ENCODE measurements around the gene TRA2B. TPM values are rescaled to one million over a fixed set of nuclear protein-coding genes. Genes with fewer than 3 reads are reported as not detected.
A peak's percentile ranks its signal among the peaks of the same experiment; 100 is the strongest.
"Not testable (repeated sequence)": the region's sequence is repeated elsewhere in the genome, so short reads cannot be mapped to it uniquely, and the experiment has no call there.

Gene TRA2B
- total and polyA plus RNA-seq, 4 experiments from 2014 or later = 121 to 181 (median 179) TPM

GRCh38 chr3:185911076-185911448 lies 26.8 kb downstream of the TRA2B start:
- H3K27me3 ChIP-seq (ENCODE audit: insufficient read depth, low read length); H3K4me3 ChIP-seq (ENCODE audit: low read length in 2 of 2); DNase-seq; H3K4me3 Mint-ChIP-seq; H3K27me3 Mint-ChIP-seq; H3K27ac ChIP-seq (ENCODE audit: low read depth, low read length); H3K9me3 ChIP-seq (ENCODE audit: control insufficient read depth in 1 of 2, low read length in 2 of 2); H3K4me1 ChIP-seq (ENCODE audit: insufficient read depth, low read length); intact Hi-C loops (cut with micrococcal nuclease); H3K9me3 Mint-ChIP-seq; H3K4me1 Mint-ChIP-seq: not testable (repeated sequence)
- Mint-ChIP-seq H3K36me3 (peaks cover 9 to 25% of the 10 kb centered on the region in 2 donors), H3K27ac (peak overlapping the region in 2 of 7 donors; percentile 32 to 49)
- POLR2A ChIA-PET (ENCODE audit: partially characterized antibody) = interaction anchor here (4.3 to 4.8 kb wide), 2 partner anchors 14 to 26 kb away, joined by 35 to 44 read pairs; partner anchors contain the start of gene TRA2B
- CTCF ChIA-PET (ENCODE audit: partially characterized antibody) = interaction anchor here (3.2 kb wide), 1 partner anchor 32 kb away, joined by 22 read pairs; no protein-coding TSS in a partner anchor
- peaks cover 16% of the 10 kb centered on the region for H3K36me3 ChIP-seq (ENCODE audit: insufficient read depth, low read length)

GRCh38 chr3:185910322-185911075 lies 27.3 kb downstream of the TRA2B start:
- H3K27me3 ChIP-seq (ENCODE audit: insufficient read depth, low read length); H3K9me3 Mint-ChIP-seq; H3K4me3 ChIP-seq (ENCODE audit: low read length in 2 of 2); H3K4me1 Mint-ChIP-seq; H3K4me3 Mint-ChIP-seq; H3K4me1 ChIP-seq (ENCODE audit: insufficient read depth, low read length); H3K27ac ChIP-seq (ENCODE audit: low read depth, low read length); H3K9me3 ChIP-seq (ENCODE audit: control insufficient read depth in 1 of 2, low read length in 2 of 2); H3K27me3 Mint-ChIP-seq; DNase-seq; intact Hi-C loops (cut with micrococcal nuclease): not testable (repeated sequence)
- peaks cover 10% of the 10 kb centered on the region for H3K36me3 ChIP-seq (ENCODE audit: insufficient read depth, low read length)
- peaks cover 7 to 20% of the 10 kb centered on the region in 2 donors for H3K36me3 Mint-ChIP-seq
- ChIA-PET POLR2A (ENCODE audit: partially characterized antibody) (interaction anchor here (4.3 to 4.8 kb wide), 2 partner anchors 15 to 26 kb away, joined by 35 to 44 read pairs; partner anchors contain the start of gene TRA2B), CTCF (ENCODE audit: partially characterized antibody) (interaction anchor here (3.2 kb wide), 1 partner anchor 33 kb away, joined by 22 read pairs; no protein-coding TSS in a partner anchor)
- H3K27ac Mint-ChIP-seq = peak overlapping the region in 3 of 7 donors; percentile 13 to 62 (median 49)

- CTCF ChIA-PET (ENCODE audit: partially characterized antibody); H3K4me3 ChIP-seq (ENCODE audit: low read length in 2 of 2); H3K9me3 ChIP-seq (ENCODE audit: control insufficient read depth in 1 of 2, low read length in 2 of 2); H3K9me3 Mint-ChIP-seq; H3K4me1 ChIP-seq (ENCODE audit: insufficient read depth, low read length); H3K36me3 ChIP-seq (ENCODE audit: insufficient read depth, low read length); POLR2A ChIA-PET (ENCODE audit: partially characterized antibody); H3K4me3 Mint-ChIP-seq; intact Hi-C loops (cut with micrococcal nuclease); DNase-seq; H3K27ac ChIP-seq (ENCODE audit: low read depth, low read length); H3K27me3 ChIP-seq (ENCODE audit: insufficient read depth, low read length); H3K4me1 Mint-ChIP-seq; H3K27me3 Mint-ChIP-seq: not testable (repeated sequence)
- Mint-ChIP-seq H3K27ac (peak overlapping the region in 3 of 7 donors; percentile 20 to 69 (median 49)), H3K36me3 (peaks cover 4 to 14% of the 10 kb centered on the region in 2 donors)
Measured at GRCh38 chr3:185909913-185910312, 27.9 kb downstream of the TRA2B start.

- peaks cover 0 to 13% (median 8%) of the 10 kb centered on the region in 8 donors for H3K9me3 Mint-ChIP-seq
- CTCF ChIA-PET (ENCODE audit: partially characterized antibody) = no interaction called here
- peaks cover 0 to 3% of the 10 kb centered on the region in 2 donors for H3K36me3 Mint-ChIP-seq
Measured at GRCh38 chr3:185900228-185900627, 37.6 kb downstream of the TRA2B start.

GRCh38 chr3:185896636-185897035 lies 41.2 kb downstream of the TRA2B start:
- Histone ChIP-seq H3K9me3 (ENCODE audit: control insufficient read depth in 1 of 2, low read length in 2 of 2) (no peaks in the 10 kb centered on the region), H3K27me3 (ENCODE audit: insufficient read depth, low read length) (no peaks in the 10 kb centered on the region), H3K4me3 (ENCODE audit: low read length in 2 of 2) (no peak overlapping the region), H3K36me3 (ENCODE audit: insufficient read depth, low read length) (no peaks in the 10 kb centered on the region), H3K4me1 (ENCODE audit: insufficient read depth, low read length) (no peaks in the 10 kb centered on the region), H3K27ac (ENCODE audit: low read depth, low read length) (no peak overlapping the region)
- Mint-ChIP-seq H3K4me3 (no peak overlapping the region), H3K9me3 (peaks cover 0 to 13% (median 7%) of the 10 kb centered on the region in 8 donors), H3K36me3 (peaks cover 0 to 3% of the 10 kb centered on the region in 2 donors), H3K27me3 (peaks cover 5% of the 10 kb centered on the region in 2 donors), H3K4me1 (no peaks in the 10 kb centered on the region), H3K27ac (no peak overlapping the region)
- ChIA-PET POLR2A (ENCODE audit: partially characterized antibody) (interaction anchor here (0.7 kb wide), 1 partner anchor 839 kb away, joined by 3 read pairs; no protein-coding TSS in a partner anchor), CTCF (ENCODE audit: partially characterized antibody) (interaction anchor here (0.9 kb wide), 1 partner anchor 47 kb away, joined by 3 read pairs; no protein-coding TSS in a partner anchor)
- no peak for DNase-seq
- intact Hi-C loops (cut with micrococcal nuclease) = no loop called here

More at GRCh38 chr3:185900228-185900627, 37.6 kb downstream of the TRA2B start:
- H3K36me3 ChIP-seq (ENCODE audit: insufficient read depth, low read length) = no peaks in the 10 kb centered on the region
- intact Hi-C loops (cut with micrococcal nuclease) = no loop called here
- no peaks in the 10 kb centered on the region for H3K4me1 Mint-ChIP-seq
- no peak overlapping the region for H3K27ac Mint-ChIP-seq
- H3K4me3 ChIP-seq (ENCODE audit: low read length in 2 of 2) = no peak overlapping the region
- H3K27me3 Mint-ChIP-seq = peaks cover 3 to 5% of the 10 kb centered on the region in 2 donors
- H3K27ac ChIP-seq (ENCODE audit: low read depth, low read length) = no peak overlapping the region
- DNase-seq = no peak
- no peaks in the 10 kb centered on the region for H3K27me3 ChIP-seq (ENCODE audit: insufficient read depth, low read length)
- H3K9me3 ChIP-seq (ENCODE audit: control insufficient read depth in 1 of 2, low read length in 2 of 2) = no peaks in the 10 kb centered on the region
- POLR2A ChIA-PET (ENCODE audit: partially characterized antibody) = no interaction called here
- H3K4me3 Mint-ChIP-seq = no peak overlapping the region
- H3K4me1 ChIP-seq (ENCODE audit: insufficient read depth, low read length) = no peaks in the 10 kb centered on the region

- CTCF ChIA-PET (ENCODE audit: partially characterized antibody) = no interaction called here
- Mint-ChIP-seq H3K9me3 (no peaks in the 10 kb centered on the region), H3K4me1 (no peaks in the 10 kb centered on the region), H3K36me3 (no peaks in the 10 kb centered on the region), H3K27me3 (peaks cover 3 to 6% of the 10 kb centered on the region in 2 donors), H3K4me3 (no peak overlapping the region), H3K27ac (no peak overlapping the region)
- no peak for DNase-seq
- intact Hi-C loops (cut with micrococcal nuclease) = no loop called here
- no peaks in the 10 kb centered on the region for H3K27me3 ChIP-seq (ENCODE audit: insufficient read depth, low read length)
- H3K36me3 ChIP-seq (ENCODE audit: insufficient read depth, low read length) = no peaks in the 10 kb centered on the region
- no peaks in the 10 kb centered on the region for H3K9me3 ChIP-seq (ENCODE audit: control insufficient read depth in 1 of 2, low read length in 2 of 2)
- no peak overlapping the region for H3K27ac ChIP-seq (ENCODE audit: low read depth, low read length)
- no peaks in the 10 kb centered on the region for H3K4me1 ChIP-seq (ENCODE audit: insufficient read depth, low read length)
- POLR2A ChIA-PET (ENCODE audit: partially characterized antibody) = no interaction called here
- no peak overlapping the region for H3K4me3 ChIP-seq (ENCODE audit: low read length in 2 of 2)
Measured at GRCh38 chr3:185887066-185887465, 50.7 kb downstream of the TRA2B start.

- no peak overlapping the region for H3K4me3 Mint-ChIP-seq
Measured at GRCh38 chr3:185884641-185885040, 53.2 kb downstream of the TRA2B start.

More at GRCh38 chr3:185884641-185885040, 53.2 kb downstream of the TRA2B start:
- Histone ChIP-seq H3K4me3 (ENCODE audit: low read length in 2 of 2) (no peak overlapping the region), H3K36me3 (ENCODE audit: insufficient read depth, low read length) (no peaks in the 10 kb centered on the region), H3K27ac (ENCODE audit: low read depth, low read length) (no peak overlapping the region), H3K9me3 (ENCODE audit: control insufficient read depth in 1 of 2, low read length in 2 of 2) (no peaks in the 10 kb centered on the region), H3K4me1 (ENCODE audit: insufficient read depth, low read length) (no peaks in the 10 kb centered on the region), H3K27me3 (ENCODE audit: insufficient read depth, low read length) (no peaks in the 10 kb centered on the region)
- H3K27me3 Mint-ChIP-seq = peaks cover 8 to 13% of the 10 kb centered on the region in 2 donors
- CTCF ChIA-PET (ENCODE audit: partially characterized antibody) = no interaction called here
- peak overlapping the region in 1 of 7 donors; percentile 41 for H3K27ac Mint-ChIP-seq
- no peaks in the 10 kb centered on the region for H3K36me3 Mint-ChIP-seq
- POLR2A ChIA-PET (ENCODE audit: partially characterized antibody) = no interaction called here
- intact Hi-C loops (cut with micrococcal nuclease) = no loop called here
- H3K4me1 Mint-ChIP-seq = no peaks in the 10 kb centered on the region
- no peaks in the 10 kb centered on the region for H3K9me3 Mint-ChIP-seq
- DNase-seq = no peak

Data from CD4-positive, alpha-beta memory T cell (primary cell).